DMS153 (cell line): ENCODE data around the gene SULT2B1.
"Not testable (repeated sequence)": the region's sequence is repeated elsewhere in the genome, so short reads cannot be mapped to it uniquely, and the experiment has no call there.

ENCODE experiments used
- DNase-seq: peaks from one replicate; lab custom pipeline; 2025; lab: John Stamatoyannopoulos, UW

Gene SULT2B1

DNA sequence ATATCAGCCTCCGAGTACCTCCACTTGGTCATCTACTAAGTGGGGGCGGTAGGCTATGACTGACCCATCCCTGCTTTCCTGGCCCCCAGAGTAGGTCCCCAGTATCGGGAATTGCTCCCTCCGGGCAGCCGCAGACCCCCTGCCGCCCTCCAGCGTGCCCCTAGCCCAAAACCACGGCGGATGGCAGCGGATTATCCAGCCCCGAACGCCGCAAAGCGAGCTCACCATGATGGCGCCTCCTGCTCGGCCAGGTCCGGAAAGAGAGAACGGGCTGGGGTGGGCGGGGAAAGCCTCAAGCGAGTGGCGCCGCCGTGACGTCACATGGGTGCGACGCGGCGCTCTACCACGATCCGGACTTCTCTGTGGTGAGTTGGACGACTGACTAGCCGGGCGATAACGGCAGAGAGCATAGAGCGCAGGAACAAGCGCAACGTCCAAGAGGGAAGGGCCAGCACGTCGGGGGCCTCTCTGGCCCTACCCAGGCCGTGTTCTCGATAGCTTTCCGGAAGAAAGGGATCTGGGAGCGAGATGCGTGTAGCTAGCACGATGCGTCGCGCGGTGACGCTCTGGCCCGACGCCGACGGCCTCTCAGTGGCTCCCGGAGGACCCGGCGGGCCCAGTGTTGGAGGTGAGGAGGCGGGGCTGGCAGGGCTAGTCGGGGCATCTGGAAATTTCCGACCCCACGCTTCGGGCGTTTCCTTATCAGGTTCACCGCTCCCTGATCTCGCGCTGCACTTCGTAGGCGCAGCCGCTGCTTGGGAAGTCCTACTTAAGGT is 67.1 kb downstream of the SULT2B1 start, which contains the start of the genes RPL18 and SPHK2:
Gene RPL18, minus strand, starts transcription at position 263 of the 776 bp plus-strand sequence. Its CDS starts 35 bp downstream, at position 228.
Gene SPHK2, plus strand, starts transcription at position 591 of the 776 bp plus-strand sequence. CDS start 1,009 bp downstream, outside the sequence.
- DNase-seq, result peak; percentile 99

DNA sequence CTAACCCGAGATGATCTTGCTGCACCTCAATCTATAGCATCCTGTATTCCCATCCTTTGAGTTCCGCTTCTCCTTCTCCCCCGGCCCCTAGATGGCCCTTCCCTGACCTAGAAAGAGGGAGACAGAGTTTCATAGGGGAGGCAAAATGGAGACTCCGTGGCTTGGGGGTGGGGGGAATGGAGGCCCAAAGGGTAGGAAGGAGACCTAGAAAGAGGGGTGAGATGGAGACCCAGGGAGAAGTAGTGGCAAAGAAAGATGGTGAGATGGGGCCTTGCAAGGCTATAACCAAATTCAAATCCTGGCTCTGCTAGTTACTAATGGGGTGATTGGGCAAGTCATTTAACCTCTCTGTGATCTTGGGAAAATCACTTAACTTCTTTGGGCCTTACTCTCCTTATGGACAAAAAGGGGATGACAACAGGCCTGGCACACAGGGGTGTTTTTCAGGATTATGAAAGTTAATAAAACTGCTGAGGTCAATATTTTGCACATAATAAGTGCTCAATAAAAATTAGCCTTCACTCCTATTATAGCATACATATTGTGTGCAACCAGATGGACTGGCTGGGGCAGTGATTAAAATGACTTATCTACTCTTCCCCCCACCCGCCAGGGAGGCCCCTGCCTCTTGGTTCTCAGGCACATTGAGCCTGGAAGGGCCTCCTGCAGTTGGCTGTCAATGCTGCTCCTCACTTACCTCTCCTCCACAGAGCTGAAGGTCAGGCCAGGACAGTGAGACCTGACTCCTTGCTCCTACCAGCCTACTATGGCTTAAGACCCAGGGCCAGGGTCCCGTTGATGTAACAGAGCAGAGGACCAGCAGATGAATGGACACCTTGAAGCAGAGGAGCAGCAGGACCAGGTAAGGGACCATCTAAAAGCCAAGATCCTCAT is 68.0 kb downstream of the SULT2B1 start:
- DNase-seq, result no peak

DNA sequence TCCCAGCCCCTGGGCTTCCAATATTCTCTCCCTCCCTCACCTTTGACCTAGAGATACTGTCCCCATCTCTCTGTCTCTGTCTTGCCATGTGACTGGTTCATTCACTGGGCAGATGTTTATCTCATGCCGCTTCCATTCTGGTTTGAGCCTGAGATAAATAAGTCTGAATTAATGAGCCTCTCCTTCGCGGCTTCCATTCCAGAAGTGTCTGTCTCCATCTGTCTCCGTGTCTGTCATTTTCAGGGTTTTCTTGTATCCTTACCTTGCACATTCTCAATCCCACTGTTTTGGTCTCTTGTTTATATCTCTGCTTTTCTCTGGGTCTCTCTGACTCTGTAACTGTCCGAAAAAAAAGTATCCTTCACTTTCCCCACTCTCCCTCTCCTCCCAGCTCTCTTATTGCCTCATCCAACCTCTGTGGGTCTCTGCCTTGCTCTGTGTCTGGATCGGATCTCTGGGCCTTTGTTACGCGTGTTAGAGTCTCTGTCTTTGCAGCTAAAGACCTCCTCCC is 71.6 kb downstream of the SULT2B1 start:
- DNase-seq, result no peak

DNA sequence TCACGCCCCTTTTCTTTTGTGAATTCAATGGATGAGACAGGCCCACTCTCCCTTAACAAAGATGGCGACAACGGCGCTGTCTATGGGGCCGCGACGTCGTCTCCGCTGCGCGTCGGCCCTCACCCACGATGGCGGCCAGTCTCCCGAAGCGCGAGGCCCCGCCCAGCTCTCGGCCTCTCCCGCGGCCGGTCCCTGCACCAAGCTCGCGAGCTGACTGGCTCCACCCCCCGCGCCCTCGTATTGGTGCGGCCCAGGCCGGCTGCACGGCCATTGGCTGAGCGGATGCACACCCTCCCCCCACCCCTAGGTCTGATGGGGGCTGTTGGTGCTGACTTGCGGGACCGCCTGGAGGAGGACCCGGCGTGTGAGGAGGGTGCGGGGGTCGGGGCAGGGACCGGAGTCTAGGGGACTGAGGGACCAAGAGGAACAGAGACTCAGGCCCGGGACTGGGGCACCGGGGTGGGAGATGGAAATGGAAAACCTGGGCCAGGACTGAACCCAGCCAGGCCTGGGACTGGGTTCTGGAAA is 72.2 kb downstream of the SULT2B1 start:
- DNase-seq, result peak; percentile 96

DNA sequence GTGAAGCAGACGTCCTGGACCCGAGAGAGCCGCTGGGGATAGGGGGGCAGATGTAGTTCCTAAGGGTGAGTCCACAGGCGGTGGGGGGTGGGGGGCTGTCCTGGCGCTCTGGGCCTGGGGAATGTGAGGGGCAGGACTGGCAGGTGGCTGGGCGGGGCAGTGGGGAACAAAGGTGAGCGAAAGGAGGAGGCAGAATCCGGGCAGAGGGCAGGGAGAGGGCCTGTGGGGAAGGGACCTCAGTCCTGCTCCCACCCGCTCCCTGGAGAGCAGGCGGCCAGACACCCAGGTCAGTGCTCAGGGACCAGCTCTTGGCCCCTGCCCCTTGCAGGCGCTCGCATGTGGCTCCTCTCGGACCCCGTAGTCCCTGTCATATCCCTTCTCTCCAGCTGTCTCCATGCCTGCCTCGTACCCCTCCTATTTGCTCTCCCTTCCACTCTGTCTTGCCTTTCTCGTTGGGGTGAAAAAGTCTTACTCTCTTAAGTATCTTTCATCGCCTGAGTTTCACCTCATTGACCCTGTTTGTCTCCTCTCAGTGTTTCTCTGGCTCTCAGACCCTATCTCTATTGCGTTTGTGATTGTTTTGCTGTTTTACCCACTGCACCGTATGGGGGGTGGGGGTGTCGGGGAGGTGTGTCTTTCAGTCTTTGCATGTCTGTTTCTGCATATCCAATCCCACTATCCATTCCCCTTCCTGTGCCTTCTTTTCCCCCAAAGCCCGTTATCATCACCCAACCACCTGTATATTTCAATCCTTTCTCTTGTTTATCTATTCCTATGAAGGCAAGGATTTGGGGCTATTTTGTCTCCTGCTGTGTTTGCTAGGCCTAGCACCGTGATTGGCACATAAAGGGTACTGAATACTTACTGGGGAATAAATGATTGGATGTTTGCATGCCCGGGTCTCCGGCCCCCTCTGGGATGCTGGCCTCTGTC is 73.1 kb downstream of the SULT2B1 start:
- no peak for DNase-seq

DNA sequence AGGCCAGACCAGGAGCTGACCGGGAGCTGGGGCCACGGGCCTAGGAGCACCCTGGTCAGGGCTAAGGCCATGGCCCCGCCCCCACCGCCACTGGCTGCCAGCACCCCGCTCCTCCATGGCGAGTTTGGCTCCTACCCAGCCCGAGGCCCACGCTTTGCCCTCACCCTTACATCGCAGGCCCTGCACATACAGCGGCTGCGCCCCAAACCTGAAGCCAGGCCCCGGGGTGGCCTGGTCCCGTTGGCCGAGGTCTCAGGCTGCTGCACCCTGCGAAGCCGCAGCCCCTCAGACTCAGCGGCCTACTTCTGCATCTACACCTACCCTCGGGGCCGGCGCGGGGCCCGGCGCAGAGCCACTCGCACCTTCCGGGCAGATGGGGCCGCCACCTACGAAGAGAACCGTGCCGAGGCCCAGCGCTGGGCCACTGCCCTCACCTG is 73.9 kb downstream of the SULT2B1 start:
- DNase-seq, result no peak

DNA sequence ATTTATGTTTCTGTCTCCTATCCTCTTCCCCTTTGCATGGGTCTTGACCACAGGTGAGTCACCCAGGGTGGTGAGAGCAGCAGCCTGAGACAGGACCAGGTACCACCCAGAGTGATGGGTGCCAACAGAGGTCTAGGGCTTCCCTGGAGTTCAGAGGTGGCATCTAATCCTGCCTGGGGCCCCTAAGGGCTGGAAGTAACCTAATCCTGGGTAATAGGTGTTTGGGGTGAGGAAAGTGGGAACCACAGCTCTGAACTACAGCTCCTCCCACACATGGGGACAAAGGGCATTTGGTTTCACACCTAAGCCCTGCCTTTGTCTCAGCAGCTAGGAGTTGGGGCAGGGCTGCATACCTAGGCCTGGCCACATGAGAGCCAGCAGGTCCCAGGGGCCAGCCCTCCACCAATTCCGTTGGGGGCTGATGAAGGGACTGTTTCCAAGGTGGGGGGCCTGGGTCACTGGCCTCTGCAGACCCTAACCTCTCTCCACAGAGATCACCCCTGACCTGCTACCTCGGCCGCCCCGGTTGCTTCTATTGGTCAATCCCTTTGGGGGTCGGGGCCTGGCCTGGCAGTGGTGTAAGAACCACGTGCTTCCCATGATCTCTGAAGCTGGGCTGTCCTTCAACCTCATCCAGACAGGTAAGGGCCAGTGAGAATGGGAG is 75.4 kb downstream of the SULT2B1 start:
- DNase-seq, result no peak

DNA sequence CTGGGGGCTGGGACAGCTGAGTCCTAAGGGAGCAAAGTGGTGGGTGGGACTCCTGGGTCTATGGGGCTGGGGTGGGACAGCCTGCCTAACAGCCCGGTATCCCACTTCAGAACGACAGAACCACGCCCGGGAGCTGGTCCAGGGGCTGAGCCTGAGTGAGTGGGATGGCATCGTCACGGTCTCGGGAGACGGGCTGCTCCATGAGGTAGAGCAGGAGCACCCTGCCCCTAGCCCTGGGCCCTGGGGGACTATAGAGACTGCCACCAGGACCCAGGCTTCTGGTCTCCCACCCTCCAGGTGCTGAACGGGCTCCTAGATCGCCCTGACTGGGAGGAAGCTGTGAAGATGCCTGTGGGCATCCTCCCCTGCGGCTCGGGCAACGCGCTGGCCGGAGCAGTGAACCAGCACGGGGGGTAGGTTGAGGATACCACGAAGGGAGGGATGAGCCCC is 75.9 kb downstream of the SULT2B1 start:
- no peak for DNase-seq

DNA sequence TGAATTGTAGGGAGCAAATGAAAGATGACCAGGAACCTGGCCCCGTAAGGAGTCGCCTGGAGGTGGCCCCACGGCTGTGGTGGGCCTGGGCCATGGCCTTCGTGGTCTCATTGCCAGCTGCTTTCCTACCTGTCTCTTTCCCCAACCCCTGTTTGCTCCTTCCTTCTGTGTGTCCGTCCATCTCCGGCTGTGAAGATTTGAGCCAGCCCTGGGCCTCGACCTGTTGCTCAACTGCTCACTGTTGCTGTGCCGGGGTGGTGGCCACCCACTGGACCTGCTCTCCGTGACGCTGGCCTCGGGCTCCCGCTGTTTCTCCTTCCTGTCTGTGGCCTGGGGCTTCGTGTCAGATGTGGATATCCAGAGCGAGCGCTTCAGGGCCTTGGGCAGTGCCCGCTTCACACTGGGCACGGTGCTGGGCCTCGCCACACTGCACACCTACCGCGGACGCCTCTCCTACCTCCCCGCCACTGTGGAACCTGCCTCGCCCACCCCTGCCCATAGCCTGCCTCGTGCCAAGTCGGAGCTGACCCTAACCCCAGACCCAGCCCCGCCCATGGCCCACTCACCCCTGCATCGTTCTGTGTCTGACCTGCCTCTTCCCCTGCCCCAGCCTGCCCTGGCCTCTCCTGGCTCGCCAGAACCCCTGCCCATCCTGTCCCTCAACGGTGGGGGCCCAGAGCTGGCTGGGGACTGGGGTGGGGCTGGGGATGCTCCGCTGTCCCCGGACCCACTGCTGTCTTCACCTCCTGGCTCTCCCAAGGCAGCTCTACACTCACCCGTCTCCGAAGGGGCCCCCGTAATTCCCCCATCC is 76.7 kb downstream of the SULT2B1 start:
- DNase-seq, result no peak

DNA sequence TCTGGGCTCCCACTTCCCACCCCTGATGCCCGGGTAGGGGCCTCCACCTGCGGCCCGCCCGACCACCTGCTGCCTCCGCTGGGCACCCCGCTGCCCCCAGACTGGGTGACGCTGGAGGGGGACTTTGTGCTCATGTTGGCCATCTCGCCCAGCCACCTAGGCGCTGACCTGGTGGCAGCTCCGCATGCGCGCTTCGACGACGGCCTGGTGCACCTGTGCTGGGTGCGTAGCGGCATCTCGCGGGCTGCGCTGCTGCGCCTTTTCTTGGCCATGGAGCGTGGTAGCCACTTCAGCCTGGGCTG is 77.3 kb downstream of the SULT2B1 start:
- DNase-seq, result no peak

DNA sequence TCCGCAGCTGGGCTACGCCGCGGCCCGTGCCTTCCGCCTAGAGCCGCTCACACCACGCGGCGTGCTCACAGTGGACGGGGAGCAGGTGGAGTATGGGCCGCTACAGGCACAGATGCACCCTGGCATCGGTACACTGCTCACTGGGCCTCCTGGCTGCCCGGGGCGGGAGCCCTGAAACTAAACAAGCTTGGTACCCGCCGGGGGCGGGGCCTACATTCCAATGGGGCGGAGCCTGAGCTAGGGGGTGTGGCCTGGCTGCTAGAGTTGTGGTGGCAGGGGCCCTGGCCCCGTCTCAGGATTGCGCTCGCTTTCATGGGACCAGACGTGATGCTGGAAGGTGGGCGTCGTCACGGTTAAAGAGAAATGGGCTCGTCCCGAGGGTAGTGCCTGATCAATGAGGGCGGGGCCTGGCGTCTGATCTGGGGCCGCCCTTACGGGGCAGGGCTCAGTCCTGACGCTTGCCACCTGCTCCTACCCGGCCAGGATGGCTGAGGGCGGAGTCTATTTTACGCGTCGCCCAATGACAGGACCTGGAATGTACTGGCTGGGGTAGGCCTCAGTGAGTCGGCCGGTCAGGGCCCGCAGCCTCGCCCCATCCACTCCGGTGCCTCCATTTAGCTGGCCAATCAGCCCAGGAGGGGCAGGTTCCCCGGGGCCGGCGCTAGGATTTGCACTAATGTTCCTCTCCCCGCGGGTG is 77.8 kb downstream of the SULT2B1 start:
- peak; percentile 95 for DNase-seq

DNA sequence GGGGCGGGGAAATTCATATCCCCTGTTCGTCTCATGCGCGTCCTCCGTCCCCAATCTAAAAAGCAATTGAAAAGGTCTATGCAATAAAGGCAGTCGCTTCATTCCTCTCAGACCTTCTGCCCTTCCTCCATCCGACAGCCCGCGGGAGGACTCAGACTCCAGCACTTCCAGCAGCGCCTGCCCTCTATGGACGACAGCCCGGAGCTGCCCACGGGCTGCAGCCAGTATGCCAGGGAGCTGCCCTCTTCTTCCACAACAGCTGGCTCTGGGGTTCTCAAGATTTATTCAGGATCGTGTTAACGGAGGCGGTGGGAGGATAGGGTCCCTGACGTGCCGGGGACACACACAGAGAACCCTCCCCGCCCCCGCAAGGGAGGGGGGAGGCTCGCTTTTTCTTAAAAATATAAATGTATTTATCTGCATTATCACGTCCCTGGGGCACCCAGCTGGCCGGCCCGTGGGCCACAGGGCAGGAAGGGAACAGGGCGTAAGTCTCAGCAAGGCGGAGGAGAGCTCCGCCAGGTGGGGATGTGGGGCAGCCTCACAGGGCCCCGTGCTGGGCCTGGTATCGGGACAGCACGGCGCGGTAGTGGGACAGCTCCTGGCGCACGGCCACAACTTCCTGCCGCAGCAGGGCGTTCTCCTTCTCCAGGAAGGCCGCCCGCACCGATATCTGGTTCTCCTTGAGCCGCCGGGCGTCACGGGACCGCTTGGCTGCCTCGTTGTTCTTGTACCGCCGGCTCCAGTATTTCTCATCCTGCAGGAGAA is 78.5 kb downstream of the SULT2B1 start:
- DNase-seq, result no peak

DNA sequence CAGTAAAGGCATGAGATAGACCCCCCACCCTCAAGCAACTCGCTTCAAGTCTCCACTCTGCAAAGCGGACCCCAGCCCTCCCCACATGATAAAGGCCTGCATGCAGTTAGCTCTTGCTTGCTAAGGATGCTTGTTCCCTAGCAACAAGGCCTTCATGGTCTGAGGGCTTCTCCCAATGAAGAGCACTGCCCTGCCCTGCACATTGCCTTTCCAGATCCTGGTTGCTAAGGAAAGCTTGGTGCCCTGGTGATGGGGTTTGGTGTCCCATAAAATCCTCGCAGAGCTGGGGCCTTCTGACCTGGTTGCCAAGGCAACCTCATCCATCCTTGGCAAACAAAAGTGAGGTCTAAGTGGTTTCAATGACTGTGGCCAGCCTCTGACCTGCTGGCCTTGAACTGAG is 79.3 kb downstream of the SULT2B1 start:
- no peak for DNase-seq

DNA sequence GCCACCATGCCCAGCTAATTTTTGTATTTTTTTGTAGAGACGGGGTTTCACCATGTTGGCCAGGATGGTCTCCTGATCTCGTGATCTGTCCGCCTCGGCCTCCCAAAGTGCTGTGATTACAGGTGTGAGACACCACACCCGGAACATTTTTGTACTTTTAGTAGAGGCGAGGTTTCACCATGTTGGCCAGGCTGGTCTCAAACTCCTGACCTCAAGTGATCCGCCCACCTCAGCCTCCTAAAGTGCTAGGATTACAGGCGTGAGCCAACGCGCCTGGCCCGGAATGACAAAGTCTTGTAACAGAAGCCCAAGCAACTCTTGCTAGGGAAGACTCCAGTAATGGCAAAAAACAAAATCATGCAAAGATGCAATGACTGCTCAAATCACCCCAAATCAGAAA is 80.3 kb downstream of the SULT2B1 start:
- not testable (repeated sequence) for DNase-seq

DNA sequence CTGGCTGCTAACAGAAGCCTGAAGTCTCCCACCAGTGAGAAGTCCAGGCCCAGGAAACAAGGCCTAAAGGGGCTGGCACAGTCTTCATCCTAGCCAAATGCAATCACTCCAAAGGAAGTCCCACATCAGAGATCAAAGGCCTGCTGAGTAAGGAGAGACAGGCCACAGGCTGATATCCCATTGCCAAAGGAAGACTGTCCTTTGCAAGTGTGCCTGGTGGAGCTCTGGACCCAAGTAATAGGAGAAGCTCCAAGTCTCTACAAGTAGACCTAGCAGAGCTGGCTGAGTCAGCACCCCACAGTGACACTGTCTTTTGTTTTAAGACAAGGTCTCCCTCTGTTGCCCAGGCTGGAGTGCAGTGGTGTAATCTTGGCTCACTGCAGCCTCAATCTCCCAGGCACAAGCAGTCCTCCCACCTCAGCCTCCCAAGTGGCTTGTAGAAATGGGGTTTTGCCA is 80.7 kb downstream of the SULT2B1 start:
- DNase-seq, result no peak

DNA sequence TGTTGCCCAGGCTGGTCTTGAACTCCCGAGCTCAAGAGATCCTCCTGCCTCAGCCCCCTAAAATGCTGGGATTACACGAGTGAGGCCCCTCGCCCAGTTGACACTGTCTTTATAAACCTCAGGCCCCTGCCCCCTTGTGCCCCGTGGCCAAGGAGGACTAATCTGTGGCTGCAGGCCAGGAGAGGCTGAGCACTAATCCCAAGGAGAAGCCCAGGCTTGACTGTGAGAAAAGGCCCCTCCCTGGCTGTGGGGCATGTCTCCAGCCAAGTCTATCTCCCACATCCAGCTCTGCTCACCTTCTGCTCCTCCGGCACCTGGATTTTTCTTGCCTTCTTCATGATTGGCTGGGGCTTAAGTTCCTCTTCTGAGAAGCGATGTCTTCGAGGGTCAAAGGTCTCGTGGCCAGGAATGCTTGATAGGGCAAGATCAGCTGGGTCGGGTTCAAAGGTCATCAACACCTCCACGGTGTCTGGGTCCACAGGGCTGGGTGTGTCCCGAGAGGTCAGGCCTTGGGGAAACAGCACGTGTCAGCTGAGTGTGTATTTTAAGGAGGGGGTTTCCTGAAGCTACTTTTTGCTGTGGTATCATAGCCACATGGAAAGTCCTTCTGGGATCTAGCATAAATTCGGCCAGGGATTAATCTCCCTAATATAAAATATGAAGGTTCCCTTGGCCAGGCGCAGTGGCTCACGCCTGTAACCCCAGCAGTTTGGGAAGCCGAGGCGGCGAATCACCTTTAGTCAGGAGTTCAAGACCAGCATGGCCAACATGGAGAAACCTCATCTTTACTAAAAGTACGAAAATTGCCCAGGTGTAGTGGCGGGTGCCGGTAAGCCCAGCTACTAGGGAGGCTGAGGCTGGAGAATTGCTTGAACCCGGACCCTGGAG is 81.4 kb downstream of the SULT2B1 start:
- DNase-seq, result no peak

DNA sequence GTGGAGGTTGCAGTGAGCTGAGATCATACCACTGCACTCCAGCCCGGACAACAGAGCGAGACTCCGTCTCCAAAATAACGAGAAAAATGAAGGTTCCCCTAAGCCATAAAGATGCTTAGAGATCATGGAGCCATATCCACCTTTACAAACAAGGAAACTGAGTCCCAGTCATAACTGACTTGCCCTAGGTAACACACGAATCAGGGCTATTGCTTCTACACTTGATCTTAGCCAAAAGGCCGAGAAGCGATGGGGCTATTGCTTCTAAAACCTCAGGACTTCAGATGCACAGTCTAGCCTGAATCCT is 82.0 kb downstream of the SULT2B1 start:
- DNase-seq, result no peak
